HEK293 (cell line): ENCODE data around the gene TACR3.

Source experiments
- CTCF ChIP-seq: fragments of 450-650 bp; formaldehyde crosslinking; IDR thresholded peaks from 2 replicates; pipeline ENCODE4 v1.5.1; 2016; ENCODE audit warnings: missing biosample characterization, missing genetic modification characterization
- REST ChIP-seq: fragments of 450-650 bp; formaldehyde crosslinking; IDR thresholded peaks from 2 replicates; pipeline ENCODE4 v1.5.1; 2016; ENCODE audit warnings: missing biosample characterization, missing genetic modification characterization
- ZBTB49 ChIP-seq: fragments of 450-650 bp; formaldehyde crosslinking; IDR thresholded peaks from 2 replicates; pipeline ENCODE4 v1.5.1; 2016; ENCODE audit warnings: missing biosample characterization, missing genetic modification characterization, low read depth
- ZFP37 ChIP-seq: fragments of 450-650 bp; formaldehyde crosslinking; IDR thresholded peaks from 2 replicates; pipeline ENCODE4 v1.5.1; 2016; ENCODE audit warnings: missing biosample characterization, missing genetic modification characterization
- ZNF121 ChIP-seq: fragments of 450-650 bp; formaldehyde crosslinking; IDR thresholded peaks from 2 replicates; pipeline ENCODE4 v1.5.1; 2016; ENCODE audit warnings: missing biosample characterization, missing genetic modification characterization

GRCh38 chr4:103626296-103626695 lies 93.5 kb downstream of the TACR3 start:
- TF ChIP-seq CTCF (tag by site-specific recombination) (no peak), ZBTB49 (tag by site-specific recombination) (no peak), ZFP37 (tag by site-specific recombination) (no peak), REST (tag by site-specific recombination) (no peak), ZNF121 (no peak)
